ENCODE results near the gene SPPL2C.
"Not testable (repeated sequence)": the region's sequence is repeated elsewhere in the genome, so short reads cannot be mapped to it uniquely, and the experiment has no call there.

Gene SPPL2C

DNA sequence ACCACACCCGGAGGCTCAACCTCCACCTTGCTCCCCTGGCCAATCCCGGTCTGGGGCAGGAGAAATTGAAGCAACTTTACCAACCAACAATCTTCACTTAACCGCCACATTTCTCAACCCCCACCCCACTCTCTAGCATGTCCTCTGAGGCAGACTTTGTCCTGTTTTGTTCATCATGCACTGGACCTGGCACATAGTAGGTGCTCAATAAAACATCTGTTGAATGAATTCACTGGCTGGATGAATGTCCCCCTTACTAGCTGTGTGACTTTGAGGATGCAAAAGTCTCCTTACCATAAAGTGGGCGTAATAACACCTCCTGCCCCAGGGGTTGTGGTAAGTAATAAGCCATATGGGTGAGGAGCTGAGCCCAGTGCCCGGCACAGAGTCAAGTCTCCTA lies 5.8 kb downstream of the SPPL2C start:
- no peak for DNase-seq (ENCODE audit: low spot score)

DNA sequence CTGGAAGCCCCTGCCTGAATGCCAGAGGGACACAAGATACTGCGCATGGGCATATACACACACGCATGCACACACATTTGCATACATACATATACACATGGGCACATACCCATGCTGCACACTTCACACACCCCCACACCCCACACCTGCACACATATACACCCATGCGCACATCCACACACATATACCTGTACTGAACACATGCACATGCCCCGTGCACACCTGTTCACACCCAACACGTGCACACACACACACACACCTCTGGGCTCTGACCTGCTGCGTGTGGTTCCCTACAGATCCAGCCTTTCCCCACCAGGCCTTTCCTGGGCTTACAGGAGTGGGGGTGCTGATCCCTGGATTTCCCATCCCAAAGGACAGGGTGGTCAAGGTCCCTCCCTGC lies 6.3 kb downstream of the SPPL2C start:
- no peak for DNase-seq (ENCODE audit: low spot score)

DNA sequence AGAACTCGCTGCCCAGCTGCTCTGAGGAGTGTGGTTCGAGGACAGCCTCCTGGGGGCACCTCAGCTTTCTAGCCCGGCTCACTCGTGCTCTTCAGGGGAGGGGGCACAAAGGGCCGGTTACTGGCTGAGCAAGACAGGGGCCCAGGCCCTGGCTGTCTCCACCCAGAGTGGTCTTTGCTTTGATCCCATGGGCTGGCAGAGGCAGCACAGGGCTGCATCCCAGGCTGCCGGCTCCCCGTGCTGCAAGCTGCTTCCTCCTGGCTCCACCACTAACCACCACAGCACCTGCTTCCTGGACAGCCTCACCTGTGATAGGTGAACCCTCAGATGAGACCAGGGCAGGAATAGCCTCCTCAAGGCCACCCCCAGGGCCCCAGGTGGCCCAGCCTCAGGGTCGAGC lies 6.8 kb downstream of the SPPL2C start:
- no peak for DNase-seq (ENCODE audit: low spot score)

DNA sequence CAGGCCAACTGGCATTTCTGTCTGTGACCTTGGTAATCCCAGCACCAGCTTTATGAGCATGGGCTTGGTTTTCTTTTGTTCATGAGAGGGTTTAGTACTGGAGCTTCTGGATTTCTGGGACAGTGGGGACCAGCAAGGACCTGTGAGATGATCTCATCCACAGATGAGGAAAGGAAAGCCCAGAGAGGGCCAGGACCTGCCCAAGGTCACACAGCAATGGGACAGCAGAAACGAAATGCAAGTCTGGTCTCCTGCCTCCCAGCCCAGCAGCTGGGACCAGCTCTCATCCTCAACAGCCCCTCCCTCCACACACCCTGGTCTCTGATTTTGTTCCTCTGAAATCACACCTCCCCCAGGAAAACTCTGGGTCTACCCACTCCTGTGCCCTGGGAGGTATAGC lies 7.2 kb downstream of the SPPL2C start:
- no peak for DNase-seq (ENCODE audit: low spot score)

DNA sequence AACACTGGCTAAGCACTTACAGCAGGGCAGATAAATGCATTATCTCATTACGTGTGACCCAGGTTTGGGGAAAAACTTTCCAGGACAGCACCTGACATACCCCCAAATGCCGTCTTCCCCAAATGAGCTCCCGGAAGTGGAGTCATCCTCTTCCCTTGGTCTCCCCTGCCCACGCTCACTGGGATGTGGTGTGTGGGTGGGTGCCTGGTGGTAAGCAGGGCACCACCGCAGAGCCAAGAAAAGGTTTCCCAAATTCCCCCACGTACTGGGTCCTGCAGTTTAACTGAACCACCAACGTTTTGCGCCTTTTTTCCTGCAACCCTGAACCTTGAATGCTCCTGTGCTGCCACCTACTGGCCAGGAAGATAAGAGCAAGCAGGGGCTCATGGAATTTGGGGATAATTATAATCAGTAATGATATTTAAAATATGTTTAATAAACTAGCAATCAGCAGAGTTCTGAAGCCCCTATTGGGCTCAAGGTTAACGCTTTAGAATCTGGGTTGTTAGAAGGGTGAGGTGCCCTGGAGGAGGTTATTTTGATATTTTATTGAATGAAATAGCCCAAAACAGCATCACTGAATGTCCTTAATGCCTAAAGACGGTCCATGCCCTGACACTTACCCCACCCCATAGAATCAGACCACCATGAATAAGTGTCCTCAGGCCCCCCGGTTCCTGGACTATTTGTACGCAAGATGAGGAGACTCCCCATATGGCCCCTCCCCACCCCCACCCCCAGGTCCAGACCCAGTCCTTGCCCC lies 8.0 kb downstream of the SPPL2C start:
- DNase-seq (ENCODE audit: low spot score): peak; percentile 74

DNA sequence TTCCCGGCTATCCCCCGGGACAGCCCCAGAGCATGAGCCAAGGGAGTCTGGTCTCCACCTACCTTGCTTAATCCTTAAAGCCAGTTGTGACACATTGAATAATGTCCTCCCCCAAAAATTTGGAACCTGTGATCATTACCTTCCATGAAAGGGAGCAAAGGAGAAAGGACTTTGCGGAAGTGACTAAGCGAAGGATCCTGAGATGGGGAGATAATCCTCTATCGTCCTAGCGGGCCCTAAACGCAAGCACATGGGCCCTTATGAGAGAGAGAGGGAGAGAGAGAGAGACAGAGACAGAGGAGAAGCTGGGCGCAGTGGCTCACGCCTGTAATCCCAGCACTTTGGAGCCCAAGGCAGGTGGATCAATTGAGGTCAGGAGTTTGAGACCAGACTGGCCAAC lies 9.5 kb downstream of the SPPL2C start:
- no peak for DNase-seq (ENCODE audit: low spot score)

DNA sequence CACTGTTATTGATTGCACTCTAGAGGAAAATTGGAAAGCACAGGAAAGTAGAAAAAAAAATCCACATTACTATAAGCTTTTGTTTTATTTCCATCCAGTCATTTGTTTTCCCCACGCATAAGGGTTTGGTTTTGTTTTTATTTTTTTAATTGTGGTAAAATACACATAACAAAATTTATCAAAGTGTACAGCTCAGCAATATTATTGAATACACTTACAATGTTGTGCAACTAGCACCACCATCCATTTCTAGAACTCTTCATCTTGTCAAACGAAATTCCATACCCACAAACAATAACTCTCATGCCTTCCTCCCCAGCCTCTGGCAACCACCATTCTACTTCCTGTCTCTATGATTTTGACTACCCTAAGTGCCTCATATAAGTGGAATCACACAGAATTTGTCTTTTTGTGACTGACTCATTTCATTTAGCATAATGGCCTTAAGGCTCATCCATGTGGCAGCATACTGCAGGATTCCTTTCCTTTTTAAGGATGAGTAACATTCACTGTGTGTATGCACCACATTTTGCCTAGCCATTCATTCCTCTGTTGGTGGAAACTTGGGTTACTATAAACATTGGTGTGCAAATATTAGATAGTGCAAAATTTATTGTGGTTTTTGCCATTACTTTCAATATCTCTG lies 11.1 kb downstream of the SPPL2C start:
- DNase-seq (ENCODE audit: low spot score): no peak

DNA sequence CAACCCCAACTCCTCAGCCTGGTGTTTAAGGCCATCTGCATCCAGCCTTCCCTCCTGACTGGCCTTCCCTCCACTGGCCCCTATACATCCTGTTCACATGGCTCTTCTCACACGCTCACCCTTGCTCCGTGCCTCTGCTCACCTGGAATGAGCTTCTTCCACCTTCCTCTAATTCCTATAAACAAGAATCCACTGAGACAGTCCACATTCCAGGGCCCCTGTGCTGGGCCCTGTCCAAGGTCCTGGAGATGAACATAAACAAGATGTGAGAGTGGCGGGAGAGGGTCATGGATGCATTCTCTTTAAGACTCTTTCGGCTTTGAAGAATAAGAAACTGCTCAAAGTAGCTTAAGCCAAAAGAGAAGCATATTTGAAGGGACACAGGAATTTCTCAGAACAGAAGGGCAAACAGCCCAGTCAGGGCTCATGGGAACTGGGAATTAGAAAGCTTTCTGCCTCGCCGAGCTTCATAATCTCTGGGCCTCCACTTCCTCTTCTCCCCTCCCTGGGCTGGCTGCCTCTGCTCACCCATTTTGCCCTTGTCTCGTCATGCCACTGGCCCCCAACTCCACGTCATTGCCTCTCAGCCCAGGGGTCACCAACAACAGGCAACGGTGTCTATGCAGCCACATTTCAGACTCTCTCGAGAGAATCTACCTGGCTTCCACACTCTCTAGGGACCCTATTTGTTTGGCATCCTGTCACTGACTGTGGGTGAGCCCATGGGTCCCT lies 13.5 kb downstream of the SPPL2C start:
- no peak for DNase-seq (ENCODE audit: low spot score)

DNA sequence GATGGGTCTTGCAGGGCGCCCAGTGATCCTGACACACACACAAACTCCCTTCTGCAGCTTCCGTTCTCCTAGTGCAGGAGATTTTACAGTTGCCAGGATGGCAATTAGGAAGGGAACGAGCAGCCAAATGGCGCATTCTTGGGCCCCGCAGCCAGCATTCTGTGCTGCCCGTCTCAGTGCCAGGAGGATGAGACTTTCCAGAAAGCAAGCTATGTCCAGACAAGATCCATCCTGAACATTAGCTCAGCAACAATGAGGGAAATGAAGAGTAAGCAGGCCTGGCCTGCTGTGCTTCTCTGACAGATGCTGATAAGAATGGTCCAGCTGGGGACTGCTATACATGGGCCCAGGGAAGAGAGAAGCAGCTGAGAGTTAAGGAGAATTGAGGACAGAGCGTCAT lies 16.5 kb downstream of the SPPL2C start:
- DNase-seq (ENCODE audit: low spot score): no peak

DNA sequence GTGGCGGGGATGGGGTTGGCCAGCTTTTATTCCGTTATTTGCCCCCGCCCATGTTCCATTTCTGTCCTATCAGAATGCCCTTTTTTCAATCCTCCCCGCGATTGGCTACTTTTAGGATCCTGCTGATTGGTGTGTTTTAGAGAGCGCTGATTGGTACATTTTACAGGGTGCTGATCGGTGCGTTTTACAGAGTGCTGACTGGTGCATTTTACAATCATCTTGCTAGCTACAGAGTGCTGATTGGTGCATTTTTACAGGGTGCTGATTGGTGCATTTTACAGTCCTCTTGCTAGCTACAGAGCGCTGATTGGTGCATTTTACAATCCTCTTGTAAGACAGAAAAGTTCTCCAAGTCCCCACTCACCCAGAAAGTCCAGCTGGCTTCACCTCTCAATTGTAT lies 17.4 kb downstream of the SPPL2C start:
- not testable (repeated sequence) for DNase-seq (ENCODE audit: low spot score)

DNA sequence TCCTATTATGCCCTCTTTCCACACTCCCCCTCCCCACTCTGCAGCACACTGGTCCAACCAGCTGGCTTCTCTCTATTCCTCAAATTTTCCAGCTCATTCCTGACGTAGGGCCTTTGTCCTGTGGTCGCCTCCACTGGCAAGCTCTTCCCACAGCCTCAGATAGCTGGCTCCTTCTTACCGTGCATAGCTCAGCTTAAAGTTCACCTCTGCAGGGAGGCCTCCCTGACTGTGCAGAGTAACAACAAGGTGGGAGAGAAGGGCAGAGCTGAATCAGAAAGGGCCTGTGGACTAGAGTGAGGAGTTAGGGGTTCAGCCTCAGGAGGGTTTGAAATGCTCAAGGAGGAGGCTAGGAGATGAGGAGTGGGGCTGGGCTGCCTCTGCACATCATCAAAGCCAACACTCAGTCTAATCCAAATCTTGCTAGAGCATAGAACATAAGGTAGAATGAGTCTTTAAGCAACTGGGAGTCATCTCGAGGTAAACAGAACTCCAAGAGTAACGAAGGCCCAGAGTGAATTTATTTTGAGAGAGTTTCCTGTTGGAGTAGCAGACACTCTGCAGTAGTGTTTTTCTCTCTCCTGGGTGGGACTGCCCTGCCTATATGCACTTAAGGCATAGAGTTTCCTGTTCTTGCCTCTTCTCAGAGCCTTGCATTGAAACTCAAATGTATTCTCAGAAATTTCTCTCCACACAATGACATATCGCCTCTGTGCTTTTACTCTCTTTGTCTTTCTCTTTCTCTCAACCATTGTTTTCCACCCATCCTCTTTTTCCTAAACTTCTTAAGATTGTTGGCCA lies 19.4 kb downstream of the SPPL2C start:
- no peak for DNase-seq (ENCODE audit: low spot score)

DNA sequence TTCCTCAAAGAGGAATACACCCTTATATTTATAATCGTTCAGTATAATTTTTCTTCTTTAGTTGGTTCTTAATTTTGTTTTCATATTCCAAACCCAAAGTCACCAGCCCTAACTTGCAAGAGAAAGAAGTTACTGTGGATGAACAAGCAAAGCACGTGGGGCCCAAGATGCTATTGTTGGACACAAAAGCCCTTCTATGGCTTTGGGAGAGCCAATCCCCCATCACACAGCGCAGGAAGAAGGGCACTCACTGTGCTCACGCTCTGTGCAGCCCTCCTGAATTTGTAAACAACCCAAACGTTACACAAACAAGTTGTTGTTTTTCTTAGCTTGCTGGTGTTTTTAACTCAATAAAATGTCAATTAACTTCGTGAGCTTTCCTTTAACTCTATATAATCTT lies 22.5 kb downstream of the SPPL2C start:
- DNase-seq (ENCODE audit: low spot score): no peak

DNA sequence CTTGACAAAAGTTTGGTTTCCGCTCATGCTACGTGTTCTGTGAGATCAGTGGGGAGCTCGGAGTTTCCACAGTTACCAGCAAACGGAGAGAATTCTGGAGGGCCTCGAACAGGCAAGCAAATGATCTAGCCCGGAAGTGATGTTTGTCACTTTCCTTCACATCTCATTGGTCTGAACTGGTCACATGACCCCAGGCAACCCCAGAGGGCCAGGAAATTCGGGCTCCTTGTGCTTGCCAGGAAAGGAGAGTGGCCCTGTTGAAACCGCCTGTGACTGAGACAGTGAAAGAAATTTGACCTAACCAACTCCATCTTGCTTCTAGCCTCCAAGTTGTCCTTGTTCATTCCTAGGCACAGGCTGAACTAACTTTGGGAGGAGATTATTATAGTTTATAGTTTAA lies 23.0 kb downstream of the SPPL2C start:
- DNase-seq (ENCODE audit: low spot score): no peak

DNA sequence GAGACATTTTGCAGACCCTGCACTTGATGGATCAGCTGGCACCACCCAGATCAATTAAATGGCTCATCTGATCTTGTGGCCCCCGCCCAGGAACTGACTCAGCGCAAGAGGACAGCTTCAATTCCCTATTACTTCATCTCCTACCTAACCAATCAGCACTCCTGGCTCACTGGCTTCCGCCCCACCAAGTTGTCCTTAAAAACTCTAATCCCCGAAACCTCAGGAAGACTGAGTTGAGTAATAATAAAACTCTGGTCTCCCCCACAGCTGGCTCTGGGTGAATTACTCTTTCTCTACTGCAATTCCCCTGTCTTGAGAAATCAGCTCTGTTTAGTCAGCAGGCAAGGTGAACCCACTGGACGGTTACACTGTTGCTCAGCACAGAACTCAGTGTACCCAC lies 23.6 kb downstream of the SPPL2C start:
- no peak for DNase-seq (ENCODE audit: low spot score)

DNA sequence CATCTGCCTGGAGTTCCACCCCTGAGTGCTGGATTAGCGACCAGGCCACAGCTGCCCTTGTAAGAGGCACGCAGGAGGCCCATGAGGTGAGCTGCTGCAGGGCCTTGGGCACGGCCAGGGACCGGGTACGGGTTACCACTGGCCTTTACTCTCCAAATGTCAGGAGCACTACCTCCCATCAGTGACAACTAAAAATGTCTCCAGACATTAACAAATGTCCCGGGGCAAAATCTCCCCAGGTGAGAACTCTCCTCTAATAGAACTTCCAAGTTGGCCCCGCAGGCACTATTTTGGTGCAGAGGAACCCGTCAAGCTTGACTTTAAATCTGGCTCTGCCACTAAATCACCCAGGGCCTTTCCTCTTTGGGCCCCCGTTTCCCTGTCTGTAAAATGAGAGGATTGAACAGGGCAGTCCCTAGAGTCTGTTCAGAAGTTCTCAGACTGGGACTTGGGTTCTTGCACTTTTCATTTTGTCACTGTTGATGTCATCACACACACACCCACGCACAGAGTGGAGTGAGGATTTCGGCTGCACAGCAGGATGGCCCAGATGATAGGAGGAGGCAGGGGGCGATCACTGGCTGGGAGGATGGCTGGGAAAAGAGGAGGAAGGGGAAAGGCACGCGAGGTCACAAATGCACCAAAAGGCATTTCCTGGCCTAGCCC lies 25.1 kb downstream of the SPPL2C start:
- no peak for DNase-seq (ENCODE audit: low spot score)

DNA sequence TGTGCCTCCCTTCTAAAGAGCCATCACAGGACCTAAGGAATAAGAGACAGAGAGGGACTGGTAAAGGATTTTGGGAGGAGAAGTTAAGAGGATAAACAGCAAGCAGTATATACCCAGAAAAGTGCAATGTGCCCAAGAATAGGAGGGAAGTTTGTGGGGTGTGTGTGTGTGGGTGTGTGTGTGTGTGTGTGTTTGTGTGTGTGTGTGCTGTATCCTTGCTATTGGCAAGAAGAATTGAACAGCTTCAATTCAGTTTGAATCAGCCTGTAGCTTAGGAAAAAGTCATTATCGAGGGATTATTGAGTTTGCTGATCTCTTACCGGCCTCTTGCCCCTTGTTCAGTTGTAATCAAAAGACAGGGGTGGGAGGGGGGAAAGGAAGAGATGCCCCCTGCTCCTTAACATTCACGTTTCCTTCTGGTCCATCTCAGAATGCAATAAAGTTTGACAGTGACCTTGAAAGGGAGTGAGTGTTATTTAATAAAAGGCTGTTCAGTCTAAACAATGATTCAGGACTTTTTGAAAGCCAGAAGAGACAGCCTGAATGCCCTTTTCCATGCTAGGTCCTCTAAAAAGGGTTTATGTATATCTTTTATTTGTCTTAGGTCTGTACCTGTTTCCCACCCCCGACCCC lies 25.8 kb downstream of the SPPL2C start:
- no peak for DNase-seq (ENCODE audit: low spot score)

DNA sequence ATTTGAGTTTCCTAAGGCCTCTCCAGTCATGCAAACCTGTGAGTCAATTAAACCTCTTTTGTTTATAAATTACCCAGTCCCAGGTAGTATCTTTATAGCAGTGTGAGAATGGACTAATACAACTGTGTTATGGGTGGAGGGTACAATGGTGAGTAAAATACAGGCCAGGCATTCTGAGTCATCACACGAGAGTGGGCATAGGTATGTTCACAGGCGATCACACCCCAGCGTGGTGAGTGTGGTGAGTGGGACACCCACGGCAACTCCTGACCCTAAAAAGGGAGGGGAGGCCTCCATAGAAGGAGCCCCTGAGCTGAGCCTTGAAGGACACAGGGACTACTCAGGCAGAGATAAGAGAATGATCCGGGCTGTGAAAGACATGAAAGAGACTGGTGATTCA lies 27.0 kb downstream of the SPPL2C start:
- no peak for DNase-seq (ENCODE audit: low spot score)

DNA sequence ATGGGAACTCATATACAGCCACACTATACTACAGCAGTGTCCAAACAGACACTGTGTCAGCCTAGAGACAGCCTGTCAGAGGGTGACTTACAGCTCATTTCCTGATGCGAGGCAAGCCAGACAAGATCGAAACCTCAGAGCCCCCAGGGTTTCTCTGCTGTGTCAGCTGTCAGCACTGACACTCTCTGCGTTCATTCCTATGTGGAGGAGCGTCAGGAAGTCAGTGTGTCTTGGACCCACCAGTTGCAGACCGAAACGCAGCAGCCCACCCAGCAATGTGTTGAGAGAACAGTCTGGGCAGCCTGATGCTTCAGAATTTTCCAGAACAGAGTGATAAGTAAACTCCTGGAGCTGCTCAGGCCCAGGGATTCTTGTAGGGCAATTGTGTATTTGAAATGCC lies 29.0 kb downstream of the SPPL2C start:
- DNase-seq (ENCODE audit: low spot score): no peak

DNA sequence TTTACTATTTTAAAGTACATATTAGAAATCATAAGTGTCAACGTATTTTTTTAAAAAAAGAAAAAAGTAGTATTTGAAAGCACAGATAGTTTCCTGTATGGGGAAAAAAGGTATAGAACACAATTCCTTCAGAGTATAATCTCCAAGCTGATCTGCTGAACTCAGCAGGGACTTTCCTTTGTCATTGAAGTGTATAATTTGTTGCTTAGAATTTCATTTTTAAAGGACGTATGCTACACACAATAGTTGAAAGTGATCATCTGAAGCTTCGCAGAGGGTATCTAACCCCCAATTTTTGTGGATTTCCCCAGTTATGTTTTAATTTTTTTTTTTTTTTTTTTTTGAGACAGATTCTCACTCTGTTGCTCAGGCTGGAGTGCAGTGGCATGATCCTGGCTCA lies 29.5 kb downstream of the SPPL2C start:
- no peak for DNase-seq (ENCODE audit: low spot score)

DNA sequence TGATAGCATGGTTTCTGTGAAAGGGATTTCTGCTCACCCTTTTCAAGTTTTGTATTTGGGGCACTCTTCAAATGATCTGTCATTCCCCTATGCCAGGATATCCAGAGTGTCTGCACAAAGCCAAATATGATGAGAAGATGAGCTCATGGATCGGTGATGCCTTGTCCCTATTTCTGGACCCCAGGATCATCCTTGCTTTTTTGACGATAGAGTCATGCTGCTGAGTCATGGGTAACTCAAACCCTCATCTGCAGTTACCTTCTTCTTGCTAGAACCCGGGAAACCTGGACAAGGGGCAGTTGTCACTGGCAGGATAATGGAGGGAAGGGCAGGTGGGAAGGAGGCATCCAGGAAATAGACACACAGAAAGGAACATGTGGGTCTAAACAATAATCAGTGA lies 31.9 kb downstream of the SPPL2C start:
- no peak for DNase-seq (ENCODE audit: low spot score)

DNA sequence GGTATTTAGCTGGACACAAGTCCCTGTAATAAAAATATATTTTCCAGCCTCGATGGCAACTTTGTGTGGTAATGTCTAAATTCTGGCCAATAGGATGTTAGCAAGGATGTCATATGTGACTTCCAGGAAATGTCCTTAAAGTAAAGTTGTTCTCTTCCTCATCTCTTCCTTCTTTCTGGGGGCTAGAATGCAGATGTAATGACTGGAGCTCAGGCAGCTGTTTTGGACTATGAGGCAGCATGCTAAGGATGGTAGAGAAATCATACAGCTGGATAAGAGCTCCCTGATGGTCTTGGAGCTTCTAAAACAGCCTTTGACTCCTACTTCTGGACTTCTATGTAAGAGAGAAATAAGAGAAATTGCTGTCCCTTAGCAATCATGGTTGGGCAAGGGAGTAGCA lies 32.8 kb downstream of the SPPL2C start:
- DNase-seq (ENCODE audit: low spot score): no peak

DNA sequence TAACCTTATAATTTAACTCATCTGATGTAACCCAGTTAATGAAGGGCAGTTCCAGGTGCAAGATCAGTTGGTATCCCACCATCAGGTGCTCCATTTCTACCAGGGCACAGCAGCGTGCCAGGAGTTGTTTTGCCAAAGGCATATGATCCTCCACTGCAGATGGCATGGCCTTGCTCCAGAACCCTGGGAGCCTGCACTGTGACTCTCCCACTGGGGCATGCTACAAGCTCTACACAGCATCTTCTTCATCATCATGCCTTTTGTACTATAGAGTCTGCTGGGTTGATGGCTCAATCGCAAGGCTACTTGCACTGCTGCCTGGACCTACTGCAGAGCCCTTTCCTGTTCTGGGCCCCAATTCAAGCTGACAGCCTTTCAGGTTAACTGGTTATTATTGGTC lies 38.4 kb downstream of the SPPL2C start:
- no peak for DNase-seq (ENCODE audit: low spot score)
